ENCODE results near the gene PARPBP. TPM values are rescaled to one million over a fixed set of nuclear protein-coding genes. Genes with fewer than 3 reads are reported as not detected.
A peak's percentile ranks its signal among the peaks of the same experiment; 100 is the strongest.
"Not testable (repeated sequence)": the region's sequence is repeated elsewhere in the genome, so short reads cannot be mapped to it uniquely, and the experiment has no call there.

PARPBP gene
- total RNA-seq, 4 donors from 2014 or later = 0.26 to 26.8 (median 1.2) TPM

DNA sequence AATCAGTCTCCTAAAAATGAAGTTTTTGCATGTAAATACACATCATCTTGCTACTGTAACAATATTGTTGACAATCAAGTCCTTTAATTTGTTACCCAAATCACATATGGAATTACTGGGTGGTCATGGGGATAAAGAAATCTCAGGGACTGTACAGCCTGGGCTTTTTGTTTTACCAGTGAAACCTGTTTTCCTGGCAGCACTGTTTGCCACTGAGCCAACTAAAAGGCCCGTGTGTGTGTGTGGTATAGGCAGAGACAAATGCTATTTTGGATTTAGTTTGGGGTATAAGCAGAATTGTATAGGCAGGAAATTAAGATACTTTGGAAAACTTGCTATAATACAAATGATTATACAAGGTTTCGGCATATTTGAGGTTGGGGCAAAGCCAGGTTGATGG lies 5.8 kb upstream of the PARPBP start:
- intact Hi-C loops (cut with DNase I; ENCODE audit: low total_unique reads) = no loop called here
- Histone ChIP-seq H3K36me3 (no peaks in the 10 kb centered on the region), H3K9me3 (no peaks in the 10 kb centered on the region), H3K4me1 (no peaks in the 10 kb centered on the region), H3K4me3 (no peak overlapping the region), H3K27me3 (no peaks in the 10 kb centered on the region), H3K27ac (no peak overlapping the region)
- TF ChIP-seq, protein P1, sequence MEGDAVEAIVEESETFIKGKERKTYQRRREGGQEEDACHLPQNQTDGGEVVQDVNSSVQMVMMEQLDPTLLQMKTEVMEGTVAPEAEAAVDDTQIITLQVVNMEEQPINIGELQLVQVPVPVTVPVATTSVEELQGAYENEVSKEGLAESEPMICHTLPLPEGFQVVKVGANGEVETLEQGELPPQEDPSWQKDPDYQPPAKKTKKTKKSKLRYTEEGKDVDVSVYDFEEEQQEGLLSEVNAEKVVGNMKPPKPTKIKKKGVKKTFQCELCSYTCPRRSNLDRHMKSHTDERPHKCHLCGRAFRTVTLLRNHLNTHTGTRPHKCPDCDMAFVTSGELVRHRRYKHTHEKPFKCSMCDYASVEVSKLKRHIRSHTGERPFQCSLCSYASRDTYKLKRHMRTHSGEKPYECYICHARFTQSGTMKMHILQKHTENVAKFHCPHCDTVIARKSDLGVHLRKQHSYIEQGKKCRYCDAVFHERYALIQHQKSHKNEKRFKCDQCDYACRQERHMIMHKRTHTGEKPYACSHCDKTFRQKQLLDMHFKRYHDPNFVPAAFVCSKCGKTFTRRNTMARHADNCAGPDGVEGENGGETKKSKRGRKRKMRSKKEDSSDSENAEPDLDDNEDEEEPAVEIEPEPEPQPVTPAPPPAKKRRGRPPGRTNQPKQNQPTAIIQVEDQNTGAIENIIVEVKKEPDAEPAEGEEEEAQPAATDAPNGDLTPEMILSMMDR (IDR thresholded peaks at IDR 0.05) = no peak
- TF ChIP-seq POLR2A (IDR thresholded peaks at IDR 0.05) = no peak
- DNase-seq = no peak

DNA sequence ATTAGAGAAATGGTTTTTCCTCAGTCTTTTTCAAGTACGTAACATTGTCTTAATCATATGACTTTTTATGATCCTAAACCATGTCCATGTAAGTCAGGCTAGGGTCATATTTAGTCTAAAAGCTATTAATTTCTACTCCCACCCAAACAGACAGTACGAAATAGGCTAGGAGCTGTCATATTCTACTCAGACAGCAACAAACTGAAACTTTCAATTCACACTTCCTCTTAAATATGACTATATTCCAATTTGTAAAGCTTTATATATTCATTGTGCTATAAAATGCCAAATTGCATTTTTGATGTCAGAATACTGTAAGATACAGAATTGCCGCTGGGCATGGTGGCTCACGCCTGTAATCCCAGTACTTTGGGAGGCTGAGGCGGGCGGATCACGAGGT lies 3.6 kb upstream of the PARPBP start:
- Histone ChIP-seq H3K36me3 (no peaks in the 10 kb centered on the region), H3K4me1 (peaks cover 5% of the 10 kb centered on the region in 2 donors), H3K27ac (no peak overlapping the region), H3K27me3 (no peaks in the 10 kb centered on the region), H3K9me3 (no peaks in the 10 kb centered on the region), H3K4me3 (no peak overlapping the region)
- TF ChIP-seq, protein P1 (IDR thresholded peaks at IDR 0.05) = no peak
- no peak for TF ChIP-seq POLR2A (IDR thresholded peaks at IDR 0.05)
- intact Hi-C loops (cut with DNase I; ENCODE audit: low total_unique reads) = no loop called here
- DNase-seq = no peak

DNA sequence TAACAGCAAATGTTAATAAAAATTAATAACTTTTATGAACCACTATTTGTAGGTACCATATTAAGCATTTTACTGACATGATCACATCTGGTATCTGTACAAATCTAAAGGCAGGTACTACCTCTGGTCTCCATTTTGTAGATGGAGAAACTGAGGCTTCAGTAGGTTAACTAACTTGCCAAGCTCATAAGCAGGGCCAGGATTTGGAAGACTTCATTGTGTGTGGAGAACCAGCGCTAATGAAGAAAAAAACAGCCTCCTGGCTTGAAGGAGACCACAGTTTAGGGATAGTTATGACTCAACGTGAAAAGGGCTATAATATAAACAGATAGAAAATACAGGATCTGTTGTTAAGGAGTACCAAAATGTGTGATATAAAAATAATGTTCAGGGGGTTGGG lies 1.1 kb upstream of the PARPBP start:
- Histone ChIP-seq H3K27ac (peak overlapping the region in 1 of 2 donors; percentile 90), H3K4me3 (peak overlapping the region in 1 of 2 donors; percentile 72), H3K9me3 (no peaks in the 10 kb centered on the region), H3K27me3 (no peaks in the 10 kb centered on the region), H3K4me1 (peaks cover 5% of the 10 kb centered on the region in 2 donors), H3K36me3 (no peaks in the 10 kb centered on the region)
- DNase-seq = no peak
- TF ChIP-seq, protein P1 (IDR thresholded peaks at IDR 0.05) = no peak
- TF ChIP-seq POLR2A (IDR thresholded peaks at IDR 0.05) = no peak
- intact Hi-C loops (cut with DNase I; ENCODE audit: low total_unique reads) = no loop called here

DNA sequence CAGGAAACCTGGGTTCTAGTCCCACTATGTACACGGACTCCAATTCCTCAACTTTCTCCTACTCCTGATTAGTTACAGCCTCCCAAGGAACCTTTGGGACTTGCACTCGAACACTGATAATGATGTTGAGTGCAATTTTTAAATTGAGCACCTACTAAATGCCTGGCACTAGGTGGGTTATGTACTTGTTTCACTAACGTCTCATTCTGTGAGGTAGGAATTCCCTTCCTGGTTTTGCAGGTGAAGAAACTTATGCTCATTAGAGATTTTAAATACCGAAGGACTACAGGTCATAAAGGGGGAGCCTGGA lies 536 bp downstream of the PARPBP start:
- Histone ChIP-seq H3K4me1 (peaks cover 5% of the 10 kb centered on the region in 2 donors), H3K4me3 (peak overlapping the region; percentile 66 to 72), H3K9me3 (no peaks in the 10 kb centered on the region), H3K27me3 (no peaks in the 10 kb centered on the region), H3K27ac (peak overlapping the region; percentile 86 to 90), H3K36me3 (no peaks in the 10 kb centered on the region)
- DNase-seq = no peak
- intact Hi-C loops (cut with DNase I; ENCODE audit: low total_unique reads) = no loop called here
- TF ChIP-seq, protein P1 (IDR thresholded peaks at IDR 0.05) = no peak
- no peak for TF ChIP-seq POLR2A (IDR thresholded peaks at IDR 0.05)

DNA sequence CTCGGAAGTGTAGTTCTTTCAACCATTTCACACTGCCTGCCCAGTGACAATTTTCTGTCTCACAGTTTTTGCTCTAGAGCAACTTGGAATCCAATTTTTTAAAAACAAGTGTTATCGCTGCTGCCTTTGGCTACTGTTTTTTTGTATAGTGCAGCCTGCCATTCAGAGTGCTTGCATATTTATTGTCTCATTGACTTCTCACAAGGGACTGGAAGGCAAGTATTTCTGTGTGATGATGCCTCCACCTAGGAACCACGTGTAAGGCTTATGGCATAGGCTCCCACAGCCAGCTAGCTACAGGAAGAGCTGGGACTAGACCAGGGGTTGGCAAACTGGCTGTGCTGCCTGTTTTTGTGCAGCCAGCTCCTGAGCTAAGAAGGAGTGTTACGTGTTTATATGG lies 903 bp downstream of the PARPBP start:
- Histone ChIP-seq H3K9me3 (no peaks in the 10 kb centered on the region), H3K4me1 (peaks cover 5% of the 10 kb centered on the region in 2 donors), H3K4me3 (no peak overlapping the region), H3K27me3 (no peaks in the 10 kb centered on the region), H3K36me3 (no peaks in the 10 kb centered on the region), H3K27ac (no peak overlapping the region)
- DNase-seq = no peak
- TF ChIP-seq, protein P1 (IDR thresholded peaks at IDR 0.05) = no peak
- no peak for TF ChIP-seq POLR2A (IDR thresholded peaks at IDR 0.05)
- intact Hi-C loops (cut with DNase I; ENCODE audit: low total_unique reads) = no loop called here

DNA sequence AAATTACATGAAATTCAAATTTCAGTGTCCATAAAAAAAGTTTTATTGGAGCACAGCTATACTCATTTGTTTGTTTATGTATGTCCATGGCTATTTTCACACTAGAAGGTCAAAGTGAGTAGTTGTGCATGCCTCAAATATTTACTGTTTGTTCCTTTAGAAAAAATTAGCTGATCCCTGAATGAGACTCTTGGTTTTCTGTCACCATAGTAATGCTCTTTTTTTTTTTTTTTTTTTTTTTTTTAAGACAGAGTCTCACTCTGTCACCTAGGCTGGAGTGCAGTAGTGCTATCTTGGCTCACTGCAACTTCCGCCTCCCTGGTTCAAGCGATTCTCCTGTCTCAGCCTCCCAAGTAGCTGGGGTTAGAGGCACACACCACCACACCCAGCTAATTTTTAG lies 1.3 kb downstream of the PARPBP start:
- H3K4me1 ChIP-seq; H3K4me3 ChIP-seq; DNase-seq; H3K27ac ChIP-seq; H3K27me3 ChIP-seq; H3K36me3 ChIP-seq; intact Hi-C loops (cut with DNase I; ENCODE audit: low total_unique reads); H3K9me3 ChIP-seq: not testable (repeated sequence)

DNA sequence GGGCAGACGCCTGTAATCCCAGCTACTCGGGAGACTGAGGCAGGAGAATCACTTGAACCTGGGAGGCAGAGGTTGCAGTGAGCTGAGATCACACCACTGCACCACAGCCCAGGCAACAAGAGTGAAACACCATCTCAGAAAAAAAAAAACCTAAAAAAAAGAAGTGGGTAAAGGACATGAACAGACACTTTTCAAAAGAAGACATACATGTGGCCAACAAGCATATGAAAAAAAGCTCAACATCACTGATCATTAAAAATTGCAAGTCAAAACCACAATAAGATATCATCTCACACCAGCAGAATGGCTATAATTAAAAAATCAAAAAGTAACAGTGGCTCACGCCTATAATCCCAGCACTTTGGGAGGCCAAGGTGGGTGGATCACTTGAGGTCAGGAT lies 10.7 kb downstream of the PARPBP start:
- H3K36me3 ChIP-seq; H3K4me1 ChIP-seq; DNase-seq; H3K4me3 ChIP-seq; H3K27ac ChIP-seq; intact Hi-C loops (cut with DNase I; ENCODE audit: low total_unique reads); H3K9me3 ChIP-seq; H3K27me3 ChIP-seq: not testable (repeated sequence)

DNA sequence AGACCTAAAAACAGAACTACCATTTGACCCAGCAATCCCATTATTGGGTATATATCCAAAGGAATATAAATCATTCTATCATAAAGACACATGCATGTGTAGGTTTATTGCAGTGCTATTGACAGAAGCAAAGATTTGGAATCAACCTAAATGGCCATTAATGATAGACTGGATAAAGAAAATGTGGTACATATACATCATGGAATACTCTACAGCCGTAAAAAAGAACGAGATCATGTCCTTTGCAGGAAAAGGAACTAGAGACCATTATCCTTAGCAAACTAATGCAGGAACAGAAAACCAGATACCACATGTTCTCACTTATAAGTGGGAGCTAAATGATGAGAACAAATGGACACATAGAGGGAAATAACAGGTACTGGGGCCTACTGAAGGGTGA lies 11.5 kb downstream of the PARPBP start:
- H3K27me3 ChIP-seq; H3K27ac ChIP-seq; intact Hi-C loops (cut with DNase I; ENCODE audit: low total_unique reads); H3K36me3 ChIP-seq; H3K4me3 ChIP-seq; DNase-seq; H3K9me3 ChIP-seq; H3K4me1 ChIP-seq: not testable (repeated sequence)

DNA sequence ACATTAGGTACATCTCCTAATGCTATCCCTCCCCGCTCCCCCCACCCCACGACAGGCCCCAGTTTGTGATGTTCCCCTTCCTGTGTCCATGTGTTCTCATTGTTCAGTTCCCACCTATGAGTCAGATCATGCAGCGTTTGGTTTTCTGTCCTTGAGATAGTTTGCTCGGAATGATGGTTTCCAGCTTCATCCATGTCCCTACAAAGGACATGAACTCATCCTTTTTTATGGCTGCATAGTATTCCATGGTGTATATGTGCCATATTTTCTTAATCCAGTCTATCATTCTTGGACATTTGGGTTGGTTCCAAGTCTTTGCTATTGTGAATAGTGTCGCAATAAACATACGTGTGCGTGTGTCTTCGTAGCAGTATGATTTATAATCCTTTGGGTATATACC lies 17.6 kb downstream of the PARPBP start:
- H3K9me3 ChIP-seq; intact Hi-C loops (cut with DNase I; ENCODE audit: low total_unique reads); H3K4me3 ChIP-seq; H3K27me3 ChIP-seq; H3K4me1 ChIP-seq; H3K27ac ChIP-seq; DNase-seq; H3K36me3 ChIP-seq: not testable (repeated sequence)

Data from uterus (tissue), 4 donors.